Activated CD8-positive, alpha-beta memory T cell treated with anti-CD3 and anti-CD28 coated beads, Interleukin-2, amount 50 U/mL, for 24 hours (primary cell): ENCODE measurements around the gene PPP1R9B.

Source experiments
- DNase-seq: peaks from one replicate; pipeline ENCODE4 v3.0.0-alpha.2; 2020; ENCODE audit errors: extremely low read depth

Gene PPP1R9B

GRCh38 chr17:50125420-50125997 lies 25.0 kb downstream of the PPP1R9B start:
- no peak for DNase-seq

GRCh38 chr17:50123649-50124349 lies 26.7 kb downstream of the PPP1R9B start:
- no peak for DNase-seq

GRCh38 chr17:50122945-50123344 lies 27.5 kb downstream of the PPP1R9B start:
- no peak for DNase-seq

- no peak for DNase-seq
These were observed 29.8 kb downstream of the PPP1R9B start for GRCh38 chr17:50120475-50121253.

- DNase-seq: no peak
These were observed 31.7 kb downstream of the PPP1R9B start for GRCh38 chr17:50118828-50119218.

- DNase-seq: no peak
These were observed 32.2 kb downstream of the PPP1R9B start for GRCh38 chr17:50118076-50118827.

- DNase-seq: no peak
These were observed 33.0 kb downstream of the PPP1R9B start for GRCh38 chr17:50117202-50118051.

- DNase-seq: no peak
These were observed 34.7 kb downstream of the PPP1R9B start for GRCh38 chr17:50115756-50116155.

- no peak for DNase-seq
These were observed 35.6 kb downstream of the PPP1R9B start for GRCh38 chr17:50114849-50115357.

GRCh38 chr17:50114401-50114800 lies 36.1 kb downstream of the PPP1R9B start:
- DNase-seq: no peak

- no peak for DNase-seq
These were observed 36.7 kb downstream of the PPP1R9B start for GRCh38 chr17:50113624-50114320.

GRCh38 chr17:50112694-50113093 lies 37.8 kb downstream of the PPP1R9B start:
- no peak for DNase-seq

GRCh38 chr17:50111673-50112655 lies 38.5 kb downstream of the PPP1R9B start:
- DNase-seq: no peak

- DNase-seq: no peak
These were observed 39.7 kb downstream of the PPP1R9B start for GRCh38 chr17:50110591-50111349.

- no peak for DNase-seq
These were observed 40.7 kb downstream of the PPP1R9B start for GRCh38 chr17:50109785-50110184.

- no peak for DNase-seq
These were observed 41.3 kb downstream of the PPP1R9B start for GRCh38 chr17:50109207-50109606.

- no peak for DNase-seq
These were observed 41.9 kb downstream of the PPP1R9B start for GRCh38 chr17:50108556-50108955.

- DNase-seq: no peak
These were observed 42.6 kb downstream of the PPP1R9B start for GRCh38 chr17:50107790-50108414.
